Measurements from ENCODE around the gene DOCK1.

DOCK1 gene

DNA sequence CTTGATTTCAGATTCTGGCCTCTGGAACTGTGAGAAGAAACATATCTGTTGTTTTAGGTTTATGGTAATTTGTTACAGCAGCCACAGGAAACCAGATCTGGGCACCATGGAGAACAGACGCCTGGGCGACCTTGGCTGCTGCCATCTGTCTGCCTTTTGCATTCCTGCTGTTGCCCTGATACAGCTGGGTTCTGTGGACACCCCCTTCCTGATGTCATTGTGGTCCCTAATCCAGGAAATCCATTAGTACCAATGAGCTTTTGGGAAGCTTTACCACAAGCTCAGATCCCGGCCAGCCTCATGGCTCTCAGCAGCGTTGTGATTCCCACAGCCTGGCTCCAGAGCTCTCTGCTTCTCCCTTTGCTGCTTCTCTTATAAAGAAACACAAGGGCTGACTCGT lies 469.7 kb downstream of the DOCK1 start:
- DNase-seq, result no peak

- DNase-seq, result no peak
Observed at GRCh38 chr10:127375461-127375860, 470.2 kb downstream of the DOCK1 start.

- DNase-seq, result no peak
Observed at GRCh38 chr10:127376071-127376470, 470.8 kb downstream of the DOCK1 start.

GRCh38 chr10:127378628-127379027 lies 473.4 kb downstream of the DOCK1 start:
- DNase-seq, result no peak

DNA sequence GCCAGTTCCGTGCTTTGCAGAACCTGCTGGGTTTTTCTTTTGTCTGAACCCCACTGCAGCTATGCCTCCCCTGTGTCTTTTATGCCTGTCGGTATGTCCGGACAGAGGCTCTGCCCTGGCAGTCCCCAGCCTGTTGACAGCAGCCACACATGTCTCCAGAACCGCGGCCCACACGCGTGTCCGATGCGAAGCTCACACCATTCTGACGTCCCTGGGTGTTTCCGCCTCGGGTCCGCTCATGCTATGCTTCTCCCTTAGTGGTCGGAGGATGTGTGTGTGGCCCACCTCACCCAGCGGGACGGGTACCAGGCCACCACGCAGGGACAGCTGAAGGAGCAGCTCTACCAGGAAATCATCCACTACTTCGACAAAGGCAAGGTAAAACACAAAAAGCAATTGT lies 479.3 kb downstream of the DOCK1 start:
- no peak for DNase-seq

DNA sequence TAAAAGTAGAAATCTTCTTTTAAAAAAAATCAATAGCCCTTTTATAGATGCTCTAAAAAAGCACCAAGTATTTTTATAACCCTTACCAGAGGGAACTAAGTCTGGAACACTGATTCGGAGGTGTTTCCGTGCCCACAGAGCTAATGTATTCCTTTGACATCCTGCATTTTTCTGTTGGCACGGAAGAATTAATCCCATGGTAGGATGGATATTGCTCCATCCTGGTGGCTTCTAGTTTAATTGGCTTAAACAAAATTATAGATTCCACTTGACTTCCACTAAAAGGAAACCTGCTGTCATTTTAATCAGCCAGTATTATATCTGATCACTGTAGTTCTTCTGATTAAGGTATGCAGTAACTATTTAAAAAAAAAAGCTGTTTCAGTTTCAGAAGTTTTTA lies 479.8 kb downstream of the DOCK1 start:
- no peak for DNase-seq

GRCh38 chr10:127386606-127387327 lies 481.5 kb downstream of the DOCK1 start:
- no peak for DNase-seq

- DNase-seq, result no peak
Observed at GRCh38 chr10:127391875-127392274, 486.6 kb downstream of the DOCK1 start.

GRCh38 chr10:127392351-127393235 lies 487.4 kb downstream of the DOCK1 start:
- no peak for DNase-seq

GRCh38 chr10:127398140-127398970 lies 493.1 kb downstream of the DOCK1 start:
- no peak for DNase-seq

DNA sequence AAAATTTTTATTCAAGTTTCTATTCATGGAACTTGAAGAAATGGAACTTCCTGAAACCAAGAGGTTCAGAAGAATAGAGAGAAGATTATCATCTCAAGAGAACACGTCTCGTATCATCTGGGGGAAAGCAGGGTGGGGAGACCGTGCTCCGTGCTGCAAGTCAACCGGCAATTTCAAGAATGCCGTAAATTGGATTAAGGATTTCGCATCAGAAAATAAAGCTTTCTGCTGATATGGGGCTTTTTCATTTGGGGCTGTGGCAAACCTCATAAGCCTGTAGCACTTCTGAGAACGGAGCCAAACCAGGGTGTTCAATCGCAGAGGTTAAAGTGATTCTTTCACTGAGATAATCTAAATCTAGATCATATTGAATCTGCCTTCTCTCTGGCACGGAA lies 493.7 kb downstream of the DOCK1 start:
- DNase-seq, result no peak

GRCh38 chr10:127399668-127400067 lies 494.4 kb downstream of the DOCK1 start:
- no peak for DNase-seq

- DNase-seq, result no peak
Observed at GRCh38 chr10:127400216-127400615, 495.0 kb downstream of the DOCK1 start.

GRCh38 chr10:127402596-127403409 lies 497.6 kb downstream of the DOCK1 start:
- DNase-seq, result no peak

DNA sequence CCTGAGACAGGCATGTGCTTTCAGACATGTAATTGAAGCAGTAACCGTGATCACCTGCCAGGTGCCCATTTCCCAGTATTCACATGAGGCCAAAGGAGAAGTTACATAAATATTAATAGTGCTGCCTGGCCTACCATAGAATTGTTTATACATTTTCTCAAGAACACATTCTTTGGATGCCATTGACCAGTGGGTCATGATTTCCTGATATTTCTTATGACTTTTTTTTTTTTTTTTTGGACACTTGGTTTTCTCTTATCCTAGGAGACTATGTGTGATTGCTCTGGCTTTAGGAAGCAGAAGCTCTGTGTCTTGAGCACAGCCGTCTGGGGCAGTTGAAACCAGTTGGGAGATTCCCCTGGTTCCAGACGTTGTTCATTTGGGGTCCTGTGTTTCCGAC lies 500.0 kb downstream of the DOCK1 start:
- DNase-seq, result no peak

DNA sequence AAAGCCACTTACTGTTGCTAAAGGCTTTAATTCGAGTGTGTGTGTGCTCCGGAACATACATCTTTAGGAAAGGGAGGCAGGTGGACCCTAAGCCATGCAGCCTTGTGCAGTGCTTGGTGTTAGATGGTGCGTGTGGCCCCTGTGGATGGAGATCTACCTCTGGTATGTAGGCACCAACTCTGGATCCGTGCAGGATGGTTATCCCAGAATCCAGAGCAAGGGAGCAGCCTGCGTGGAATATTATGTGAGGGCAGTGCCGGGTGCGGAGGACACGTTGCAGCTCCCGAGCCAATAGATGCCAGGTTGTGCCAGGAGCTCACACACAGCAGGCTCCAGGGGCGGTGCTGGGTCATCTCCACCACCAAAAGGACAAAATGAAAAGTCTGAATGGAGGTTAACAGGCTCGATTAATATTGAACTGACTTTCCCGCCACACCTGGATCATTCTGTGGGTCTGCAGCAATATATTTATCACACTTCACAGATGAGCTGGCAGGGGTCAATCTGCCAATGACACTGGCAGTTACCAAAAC lies 500.9 kb downstream of the DOCK1 start:
- no peak for DNase-seq

DNA sequence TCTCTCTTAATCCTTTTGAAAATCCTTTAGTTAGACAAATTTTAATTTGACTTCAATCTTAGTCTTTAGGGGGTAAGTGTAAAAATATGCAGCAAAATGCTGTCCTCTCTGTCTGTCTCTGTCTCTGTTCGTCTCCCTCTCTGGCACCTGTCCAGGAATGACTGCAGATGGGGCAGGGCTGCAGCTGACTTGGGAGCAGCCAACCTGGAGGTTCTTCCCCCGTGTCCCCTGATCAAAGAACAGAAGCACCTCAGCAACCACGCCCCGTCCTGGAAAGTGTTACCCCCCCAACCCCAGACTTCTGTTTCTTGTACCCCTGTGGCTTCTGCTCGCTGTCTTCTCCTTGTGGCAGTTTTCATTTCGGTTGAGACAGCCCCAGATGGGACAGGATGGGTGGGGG lies 502.3 kb downstream of the DOCK1 start:
- DNase-seq, result no peak

GRCh38 chr10:127408112-127408710 lies 503.0 kb downstream of the DOCK1 start:
- no peak for DNase-seq

- DNase-seq, result no peak
Observed at GRCh38 chr10:127408733-127409132, 503.5 kb downstream of the DOCK1 start.

DNA sequence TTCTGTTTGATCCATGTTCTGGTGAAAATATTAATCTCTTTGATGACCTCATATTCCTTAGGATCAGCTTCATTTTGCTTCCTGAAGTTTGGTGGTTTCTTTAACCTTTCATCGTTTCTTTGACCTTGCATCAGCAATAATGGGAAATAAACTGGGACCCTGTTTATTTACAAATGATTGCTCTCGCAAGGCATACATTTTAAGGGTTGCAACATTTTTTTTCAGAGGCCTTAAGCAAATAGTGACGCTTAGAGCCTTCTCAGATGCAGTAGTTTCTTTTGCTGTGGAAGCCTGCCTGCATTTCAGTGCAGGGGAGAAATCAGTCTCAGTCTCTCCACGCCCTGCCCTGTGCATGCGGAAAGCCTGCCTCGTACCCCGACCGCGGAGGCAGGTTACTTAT lies 504.8 kb downstream of the DOCK1 start:
- DNase-seq, result no peak

DNA sequence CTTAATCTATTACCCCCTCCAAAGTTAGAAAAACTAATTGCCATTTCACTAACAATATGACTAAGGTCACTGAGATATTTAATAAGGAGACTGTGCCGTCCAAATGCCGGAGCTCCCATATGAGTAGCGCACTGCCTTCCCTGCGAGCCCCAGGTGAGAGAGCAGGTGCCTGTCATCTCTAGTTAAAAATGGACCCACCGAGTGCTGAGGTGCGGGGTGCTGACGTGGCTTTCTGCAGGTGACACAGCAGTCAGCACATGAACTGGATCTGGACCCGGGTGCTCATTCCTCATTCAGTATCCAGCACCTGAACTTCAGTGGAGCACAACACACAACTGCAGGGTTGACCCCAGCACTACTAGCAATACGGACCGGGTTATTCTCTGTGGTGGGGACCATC lies 505.8 kb downstream of the DOCK1 start:
- no peak for DNase-seq

DNA sequence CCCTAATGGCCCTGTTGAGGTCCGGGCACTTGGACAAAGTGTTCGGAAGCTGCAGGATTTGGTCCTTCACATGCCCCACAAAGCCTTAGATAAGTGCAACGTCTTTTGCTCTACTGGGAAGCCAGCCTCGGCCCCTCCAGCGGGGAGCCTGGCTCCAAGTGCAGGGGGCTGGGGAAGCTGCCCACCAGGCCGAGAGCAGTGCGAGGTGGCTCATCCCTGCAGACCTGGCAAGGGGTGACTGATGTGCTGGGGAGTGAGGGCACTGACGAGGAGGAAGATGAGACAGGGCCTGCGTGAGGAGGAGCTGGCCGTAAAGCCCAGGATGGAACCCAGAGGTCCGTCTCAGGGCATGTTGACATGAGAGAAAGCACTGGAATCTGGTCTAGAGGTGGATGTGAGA lies 508.1 kb downstream of the DOCK1 start:
- no peak for DNase-seq

Data from GOT3 (cell line).